A549 (cell line): Measurements from ENCODE around the gene HTRA3. TPM values are rescaled to one million over a fixed set of nuclear protein-coding genes. Genes with fewer than 3 reads are reported as not detected.

Experiments used
- ATAC-seq, 2 experiments: fragments of 200-7000 bp in 1 of 2; fragments of >200 bp in 1 of 2; cut with Nextera tagmentation in 1 of 2; cut with Tn5 transposase in 1 of 2; 3 replicates each; pipeline versions ENCODE4 v1.8.0 to v1.9.1; 2018 to 2020; ENCODE audit warnings: mild to moderate bottlenecking in 1 of 2, moderate library complexity in 1 of 2
- CTCF ChIA-PET: fragments of 300-600 bp; sonication (Branson Sonifier 250); formaldehyde crosslinking; extraction: SDS; loops from one replicate; lab custom pipeline; 2021; ENCODE audit warnings: antibody characterized with exemption, inconsistent platforms; lab: Yijun Ruan, JAX
- POLR2A ChIA-PET: fragments of 350-600 bp; formaldehyde crosslinking; extraction: SDS; loops from one replicate; lab custom pipeline; 2021; ENCODE audit warnings: antibody characterized with exemption, inconsistent platforms; lab: Yijun Ruan, JAX
- DNase-seq, 2 experiments: peaks; one replicate each; pipeline versions ENCODE4 v3.0.0 to v3.0.0-alpha.2; 2011 to 2016; ENCODE audit warnings: low read depth in 1 of 2, low spot score in 1 of 2
- FAIRE-seq: peaks from 2 replicates; lab custom pipeline; 2011; peaks lifted over from hg19 to GRCh38; lab: Jason Lieb, UNC
- H3K27ac ChIP-seq, 2 experiments: fragments of >200 bp; sonication (Bioruptor Twin); formaldehyde crosslinking; 3 replicates each; pipeline ENCODE4 v1.5.1; 2016 to 2017
- H3K4me1 ChIP-seq: fragments of >200 bp; sonication (Bioruptor Twin); formaldehyde crosslinking; 3 replicates; pipeline ENCODE4 v1.6.1; 2016
- H3K4me2 ChIP-seq: fragments of >200 bp; sonication (Bioruptor Twin); formaldehyde crosslinking; 3 replicates; pipeline ENCODE4 v1.6.1; 2016
- H3K4me3 ChIP-seq: fragments of >200 bp; sonication (Bioruptor Twin); formaldehyde crosslinking; 3 replicates; pipeline ENCODE4 v1.5.1; 2016
- H3K9me3 ChIP-seq: fragments of >200 bp; sonication (Bioruptor Twin); formaldehyde crosslinking; 3 replicates; pipeline ENCODE4 v1.6.1; 2016
- CBX8 ChIP-seq: fragments of 200-600 bp; sonication (generic); IDR thresholded peaks from 2 replicates; pipeline ENCODE4 v1.6.1; 2016
- CEBPB ChIP-seq, 2 experiments: fragments of >200 bp in 1 of 2; sonication (Bioruptor Twin) in 1 of 2; formaldehyde crosslinking in 1 of 2; IDR thresholded peaks; 2 replicates each; pipeline ENCODE4 v1.6.1; 2012 to 2016
- CHD2 ChIP-seq: fragments of 150-350 bp; IDR thresholded peaks from 2 replicates; pipeline ENCODE4 v1.6.1; 2014; ENCODE audit warnings: low read length; ENCODE audit not compliant: partially characterized antibody
- EP300 ChIP-seq, 2 experiments: fragments of >200 bp; sonication (Bioruptor Twin); formaldehyde crosslinking; IDR thresholded peaks; 2 replicates in 1 of 2; 3 replicates in 1 of 2; pipeline ENCODE4 v1.6.1; 2016 to 2017
- GATA3 ChIP-seq: IDR thresholded peaks from 2 replicates; pipeline ENCODE4 v1.6.1; 2012; ENCODE audit warnings: borderline replicate concordance
- HEYL ChIP-seq: fragments of 250-450 bp; sonication (Bioruptor Pico); IDR thresholded peaks from 2 replicates; pipeline ENCODE4 v1.8.0; 2021; ENCODE audit warnings: mild to moderate bottlenecking, moderate library complexity
- HOXA7 ChIP-seq: fragments of 250-450 bp; sonication (Bioruptor Pico); IDR thresholded peaks from 2 replicates; pipeline ENCODE4 v1.5.0; 2020; ENCODE audit warnings: mild to moderate bottlenecking, moderate library complexity
- HOXB13 ChIP-seq: fragments of 250-450 bp; sonication (Bioruptor Pico); IDR thresholded peaks from 2 replicates; pipeline ENCODE4 v1.5.0; 2020; ENCODE audit warnings: low read depth, mild to moderate bottlenecking, moderate library complexity
- JUN ChIP-seq, 2 experiments: fragments of >200 bp; sonication (Bioruptor Twin); formaldehyde crosslinking; IDR thresholded peaks; 2 replicates in 1 of 2; 3 replicates in 1 of 2; pipeline ENCODE4 v1.6.1; 2016 to 2017
- RAD21 ChIP-seq, 2 experiments: fragments of >200 bp in 1 of 2; sonication (Bioruptor Twin) in 1 of 2; formaldehyde crosslinking in 1 of 2; IDR thresholded peaks in 1 of 2; conservative IDR thresholded peaks in 1 of 2; 2 replicates in 1 of 2; 3 replicates in 1 of 2; pipeline ENCODE4 v1.6.1; 2012 to 2018; ENCODE audit warnings: inconsistent platforms in 1 of 2
- RARB ChIP-seq: fragments of 250-450 bp; sonication (Bioruptor Pico); IDR thresholded peaks from 2 replicates; pipeline ENCODE4 v1.8.0; 2021; ENCODE audit warnings: mild to moderate bottlenecking, moderate library complexity
- RNF2 ChIP-seq: fragments of 200-600 bp; sonication (generic); IDR thresholded peaks from 2 replicates; pipeline ENCODE4 v1.6.1; 2016; ENCODE audit warnings: low read depth, mild to moderate bottlenecking, antibody characterized with exemption, moderate library complexity, borderline replicate concordance
- SMC3 ChIP-seq: fragments of >200 bp; sonication (Bioruptor Twin); formaldehyde crosslinking; IDR thresholded peaks from 3 replicates; pipeline ENCODE4 v1.6.1; 2018; ENCODE audit warnings: inconsistent platforms
- WGBS: methylation state at CpG from one replicate; pipeline ENCODE4 v1.1.6; 2017; ENCODE audit errors: missing lambda C conversion rate; 5-methylcytosine and 5-hydroxymethylcytosine counted together
- polyA plus RNA-seq, 4 experiments: library from polyadenylated mRNA; depleted of rRNA in 3 of 4; stranded (reverse); fragments of >200 nt; fragmentation: RNase III in 1 of 4; extraction: RNeasy Plus Mini Kit Qiagen cat#74134 plus additional on column Dnase treatment in 1 of 4; gene quantifications; 2 replicates in 3 of 4; 3 replicates in 1 of 4; pipeline ENCODE4 v1.2.3, GENCODE V29; 2011 to 2017
- TF ChIP-seq, protein P1 (sequence below): fragments of 250-450 bp; sonication (Bioruptor Pico); IDR thresholded peaks from 2 replicates; pipeline ENCODE4 v1.5.0; 2021; ENCODE audit warnings: mild to moderate bottlenecking, moderate library complexity, borderline replicate concordance
- TF ChIP-seq, protein P2 (sequence below): fragments of 450-650 bp; IDR thresholded peaks from 2 replicates; pipeline ENCODE4 v1.6.1; 2014; ENCODE audit warnings: antibody characterized with exemption
- TF ChIP-seq, protein P3 (sequence below): fragments of 250-450 bp; sonication (Bioruptor Pico); IDR thresholded peaks from 2 replicates; pipeline ENCODE4 v1.5.0; 2020; ENCODE audit warnings: low read depth, mild to moderate bottlenecking, moderate library complexity
- TF ChIP-seq, protein P4 (sequence below): fragments of 150-350 bp; IDR thresholded peaks from 2 replicates; pipeline ENCODE4 v1.6.1; 2014; ENCODE audit warnings: low read depth, mild to moderate bottlenecking, low read length

HTRA3 gene
- polyA plus RNA-seq, 2 of the 4 experiments (the other 2 are of a cell fraction), result 4.6 to 7.4 TPM

DNA sequence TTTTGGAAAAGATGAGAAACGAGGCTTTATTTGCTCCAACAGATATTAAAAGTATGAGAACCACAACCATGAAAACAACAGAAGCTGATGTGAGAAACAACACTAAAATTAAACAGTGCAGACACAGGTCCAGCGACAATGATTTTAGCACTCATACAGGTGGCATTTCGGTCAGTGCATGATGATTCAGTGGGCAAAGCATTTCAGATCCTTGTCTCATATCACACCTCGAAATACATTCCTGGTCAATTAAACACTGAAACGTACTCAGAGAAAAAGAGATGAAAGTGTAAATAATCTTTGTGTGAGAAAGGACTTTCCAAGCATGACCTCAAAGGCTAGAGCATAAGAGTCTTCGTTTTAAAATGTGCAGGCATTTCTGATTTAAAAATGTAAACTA is 85.8 kb downstream of the HTRA3 start (continued):
- TF ChIP-seq, protein P1, sequence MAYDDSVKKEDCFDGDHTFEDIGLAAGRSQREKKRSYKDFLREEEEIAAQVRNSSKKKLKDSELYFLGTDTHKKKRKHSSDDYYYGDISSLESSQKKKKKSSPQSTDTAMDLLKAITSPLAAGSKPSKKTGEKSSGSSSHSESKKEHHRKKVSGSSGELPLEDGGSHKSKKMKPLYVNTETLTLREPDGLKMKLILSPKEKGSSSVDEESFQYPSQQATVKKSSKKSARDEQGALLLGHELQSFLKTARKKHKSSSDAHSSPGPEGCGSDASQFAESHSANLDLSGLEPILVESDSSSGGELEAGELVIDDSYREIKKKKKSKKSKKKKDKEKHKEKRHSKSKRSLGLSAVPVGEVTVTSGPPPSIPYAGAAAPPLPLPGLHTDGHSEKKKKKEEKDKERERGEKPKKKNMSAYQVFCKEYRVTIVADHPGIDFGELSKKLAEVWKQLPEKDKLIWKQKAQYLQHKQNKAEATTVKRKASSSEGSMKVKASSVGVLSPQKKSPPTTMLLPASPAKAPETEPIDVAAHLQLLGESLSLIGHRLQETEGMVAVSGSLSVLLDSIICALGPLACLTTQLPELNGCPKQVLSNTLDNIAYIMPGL, result no peak
- TF ChIP-seq HEYL (CRISPR knock-in tag) (no peak), CHD2 (no peak)
- TF ChIP-seq, protein P2, sequence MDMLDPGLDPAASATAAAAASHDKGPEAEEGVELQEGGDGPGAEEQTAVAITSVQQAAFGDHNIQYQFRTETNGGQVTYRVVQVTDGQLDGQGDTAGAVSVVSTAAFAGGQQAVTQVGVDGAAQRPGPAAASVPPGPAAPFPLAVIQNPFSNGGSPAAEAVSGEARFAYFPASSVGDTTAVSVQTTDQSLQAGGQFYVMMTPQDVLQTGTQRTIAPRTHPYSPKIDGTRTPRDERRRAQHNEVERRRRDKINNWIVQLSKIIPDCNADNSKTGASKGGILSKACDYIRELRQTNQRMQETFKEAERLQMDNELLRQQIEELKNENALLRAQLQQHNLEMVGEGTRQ, result no peak
- TF ChIP-seq, protein P3, sequence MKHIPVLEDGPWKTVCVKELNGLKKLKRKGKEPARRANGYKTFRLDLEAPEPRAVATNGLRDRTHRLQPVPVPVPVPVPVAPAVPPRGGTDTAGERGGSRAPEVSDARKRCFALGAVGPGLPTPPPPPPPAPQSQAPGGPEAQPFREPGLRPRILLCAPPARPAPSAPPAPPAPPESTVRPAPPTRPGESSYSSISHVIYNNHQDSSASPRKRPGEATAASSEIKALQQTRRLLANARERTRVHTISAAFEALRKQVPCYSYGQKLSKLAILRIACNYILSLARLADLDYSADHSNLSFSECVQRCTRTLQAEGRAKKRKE, result no peak

DNA sequence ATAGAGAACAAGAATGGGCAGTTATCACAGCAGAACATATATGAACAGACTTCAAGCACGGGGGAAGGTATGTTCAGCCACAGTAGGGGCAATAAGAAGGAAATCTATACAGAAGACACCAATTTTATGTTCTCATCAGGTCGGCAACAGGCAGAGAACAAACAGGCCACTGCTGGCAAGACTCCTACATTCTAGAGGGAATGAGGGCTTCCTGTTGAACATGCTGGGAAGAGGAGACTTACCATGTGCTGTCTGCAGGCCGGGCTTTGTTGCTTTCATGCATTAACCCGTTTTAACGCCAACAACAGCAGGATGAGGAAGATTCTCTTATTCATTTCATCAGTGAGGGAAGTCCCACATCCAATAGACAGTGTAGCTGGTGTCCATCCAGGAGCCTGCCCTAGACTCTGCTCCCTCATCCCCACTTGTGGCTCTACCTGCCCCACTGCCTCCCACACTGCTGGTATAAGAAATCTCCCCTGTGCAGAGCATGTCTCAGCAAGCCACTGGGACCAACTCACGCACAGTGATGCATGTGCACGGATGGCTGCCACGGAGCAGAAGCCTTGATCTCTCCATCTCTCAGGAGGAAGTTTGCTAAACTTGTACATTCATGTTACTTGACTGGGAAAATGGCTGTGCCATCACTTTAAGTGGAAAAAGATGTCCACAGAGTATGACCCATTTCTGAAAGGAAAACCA is 86.5 kb downstream of the HTRA3 start:
- FAIRE-seq, result no peak
- Histone ChIP-seq H3K4me1 (peaks cover 6% of the 10 kb centered on the region; the same call in 2 of the 3 replicates), H3K4me3 (no peak overlapping the region)
- POLR2A ChIA-PET, result no interaction called here
- TF ChIP-seq, protein P1, result no peak
- no peak for TF ChIP-seq CEBPB (IDR thresholded peaks at IDR 0.05)
- TF ChIP-seq CBX8, result no peak
- no peak for TF ChIP-seq JUN (IDR thresholded peaks at IDR 0.05)
- no peak for TF ChIP-seq GATA3
- no peak for TF ChIP-seq HOXB13
- no peak for TF ChIP-seq SMC3
- TF ChIP-seq RNF2, result no peak
- TF ChIP-seq RAD21 (conservative IDR thresholded peaks at IDR 0.05 in 1 of 2, IDR thresholded peaks at IDR 0.05 in 1 of 2), result no peak
- no peak for TF ChIP-seq HOXA7 (CRISPR knock-in tag)
- TF ChIP-seq, protein P4, sequence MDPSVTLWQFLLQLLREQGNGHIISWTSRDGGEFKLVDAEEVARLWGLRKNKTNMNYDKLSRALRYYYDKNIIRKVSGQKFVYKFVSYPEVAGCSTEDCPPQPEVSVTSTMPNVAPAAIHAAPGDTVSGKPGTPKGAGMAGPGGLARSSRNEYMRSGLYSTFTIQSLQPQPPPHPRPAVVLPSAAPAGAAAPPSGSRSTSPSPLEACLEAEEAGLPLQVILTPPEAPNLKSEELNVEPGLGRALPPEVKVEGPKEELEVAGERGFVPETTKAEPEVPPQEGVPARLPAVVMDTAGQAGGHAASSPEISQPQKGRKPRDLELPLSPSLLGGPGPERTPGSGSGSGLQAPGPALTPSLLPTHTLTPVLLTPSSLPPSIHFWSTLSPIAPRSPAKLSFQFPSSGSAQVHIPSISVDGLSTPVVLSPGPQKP, result no peak
- TF ChIP-seq EP300 (IDR thresholded peaks at IDR 0.05), result no peak
- TF ChIP-seq RARB (CRISPR knock-in tag), result no peak
- TF ChIP-seq, all 56 proteins: peak for 0
- CTCF ChIA-PET, result no interaction called here
- 60% methylated on average over 7 of the region's 8 CpGs for WGBS
- Histone ChIP-seq H3K27ac (no peak overlapping the region), H3K4me2 (no peak overlapping the region), H3K9me3 (no peaks in the 10 kb centered on the region)
- DNase-seq, result no peak
- peak in 1 of 2 experiments; percentile 34; a peak in 2 of 6 replicates for ATAC-seq

Other genes with a start within 250 kb of the HTRA3 start
- 0.21 and 0.37 TPM in 2 replicates for gene ABLIM2, start 110.9 kb upstream of the HTRA3 start, polyA plus RNA-seq (2011; rRNA removed)
- 0.31 to 0.40 TPM (median 0.32 TPM) in 3 replicates for gene ABLIM2, start 110.9 kb upstream of the HTRA3 start, polyA plus RNA-seq (2017; fragmentation: RNase III; extraction: RNeasy Plus Mini Kit Qiagen cat#74134 plus additional on column Dnase treatment)
- 2.8 and 3.3 TPM in 2 replicates for gene SH3TC1, start 70.5 kb upstream of the HTRA3 start, polyA plus RNA-seq (2011; rRNA removed)
- 5.4 to 8.1 TPM (median 7.4 TPM) in 3 replicates for gene SH3TC1, start 70.5 kb upstream of the HTRA3 start, polyA plus RNA-seq (2017; fragmentation: RNase III; extraction: RNeasy Plus Mini Kit Qiagen cat#74134 plus additional on column Dnase treatment)
- 4.9 and 5.1 TPM in 2 replicates for gene ACOX3, start 171.0 kb downstream of the HTRA3 start, polyA plus RNA-seq (2011; rRNA removed)
- gene ACOX3, start 171.0 kb downstream of the HTRA3 start, polyA plus RNA-seq (2017; fragmentation: RNase III; extraction: RNeasy Plus Mini Kit Qiagen cat#74134 plus additional on column Dnase treatment), result 8.2 to 8.7 TPM (median 8.2 TPM) in 3 replicates
- 6.0 and 7.0 TPM in 2 replicates for gene TRMT44, start 171.0 kb downstream of the HTRA3 start, polyA plus RNA-seq (2011; rRNA removed)
- gene TRMT44, start 171.0 kb downstream of the HTRA3 start, polyA plus RNA-seq (2017; fragmentation: RNase III; extraction: RNeasy Plus Mini Kit Qiagen cat#74134 plus additional on column Dnase treatment), result 4.9 to 5.0 TPM (median 5.0 TPM) in 3 replicates